BE2C (cell line): ENCODE measurements around the gene KCNC3.

Source experiments
- DNase-seq: peaks from one replicate; pipeline ENCODE4 v3.0.0-alpha.2; 2020
- H3K27me3 ChIP-seq: fragments of 250-450 bp; sonication (Bioruptor Pico); 2 replicates; pipeline ENCODE4 v1.5.1; 2020; ENCODE audit warnings: mild to moderate bottlenecking
- H3K36me3 ChIP-seq: fragments of 250-450 bp; sonication (Bioruptor Pico); 2 replicates; pipeline ENCODE4 v1.5.1; 2020; ENCODE audit warnings: mild to moderate bottlenecking
- H3K4me1 ChIP-seq: fragments of 250-450 bp; sonication (Bioruptor Pico); 2 replicates; pipeline ENCODE4 v1.5.1; 2020
- H3K4me3 ChIP-seq: 2 replicates; pipeline ENCODE4 v1.5.1; 2011; ENCODE audit warnings: low read depth, low read length
- H3K9me3 ChIP-seq: fragments of 250-450 bp; sonication (Bioruptor Pico); 2 replicates; pipeline ENCODE4 v1.5.1; 2020
- CTCF ChIP-seq: IDR thresholded peaks from 2 replicates; pipeline ENCODE4 v1.5.1; 2012; ENCODE audit warnings: mild to moderate bottlenecking, low read depth, low read length

Gene KCNC3

DNA sequence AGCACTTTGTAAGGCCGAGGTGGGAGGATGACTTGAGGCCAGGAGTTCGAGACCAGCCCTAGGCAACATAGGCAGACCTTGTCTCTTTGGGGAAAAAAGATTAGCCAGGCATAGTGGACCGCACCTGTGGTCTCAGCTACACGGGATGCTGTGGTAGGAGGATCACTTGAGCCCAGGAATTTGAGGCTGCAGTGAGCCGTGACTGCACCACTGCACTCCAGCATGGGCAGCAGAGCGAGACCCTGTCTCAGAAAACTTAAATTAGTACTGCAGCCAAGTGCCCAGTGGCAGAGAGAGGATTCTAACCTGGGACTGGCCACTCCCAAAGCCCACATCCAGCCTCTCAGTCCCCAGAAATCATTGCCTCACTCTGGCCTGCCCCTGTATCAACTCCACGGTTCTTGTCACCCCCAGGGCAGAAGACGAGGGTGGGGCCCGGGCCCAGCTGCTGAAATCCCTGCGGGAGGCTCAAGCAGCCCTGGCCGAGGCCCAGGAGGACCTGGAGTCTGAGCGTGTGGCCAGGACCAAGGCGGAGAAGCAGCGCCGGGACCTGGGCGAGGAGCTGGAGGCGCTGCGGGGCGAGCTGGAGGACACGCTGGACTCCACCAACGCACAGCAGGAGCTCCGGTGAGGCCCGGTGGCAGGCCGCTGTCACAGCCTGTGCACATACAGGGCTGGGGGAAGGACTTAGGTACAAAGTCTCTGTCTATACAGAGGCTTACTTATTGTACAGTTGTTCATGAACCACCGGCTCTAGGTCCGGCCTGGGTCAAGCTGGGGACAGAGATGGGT, 53.4 kb downstream of the KCNC3 start:
- H3K4me3 ChIP-seq, result no peak overlapping the region
- no peak for DNase-seq
- TF ChIP-seq CTCF, result no peak
- no peaks in the 10 kb centered on the region for H3K36me3 ChIP-seq
- no peaks in the 10 kb centered on the region for H3K4me1 ChIP-seq
- no peaks in the 10 kb centered on the region for H3K9me3 ChIP-seq
- H3K27me3 ChIP-seq, result no peaks in the 10 kb centered on the region; the same call in 1 of the 2 replicates

DNA sequence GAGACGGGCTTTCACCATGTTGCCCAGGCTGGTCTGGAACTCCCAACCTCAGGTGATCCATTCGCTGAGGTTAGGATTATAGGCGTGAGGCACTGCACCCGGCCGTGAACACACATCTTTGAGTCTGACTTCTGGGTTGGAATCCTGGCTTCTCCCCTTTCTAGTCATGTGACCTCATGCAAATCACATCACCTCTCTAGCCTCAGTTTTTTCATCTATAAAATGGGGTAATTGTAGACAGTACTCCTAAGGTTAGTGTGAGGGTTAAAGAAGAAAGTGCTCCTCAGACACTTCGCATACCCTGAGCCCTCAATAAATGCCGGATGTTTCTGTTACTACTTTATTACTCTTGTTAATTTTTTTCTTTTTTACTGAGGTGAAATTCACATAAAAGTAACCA, 55.4 kb downstream of the KCNC3 start:
- TF ChIP-seq CTCF, result no peak
- no peaks in the 10 kb centered on the region; the same call in 1 of the 2 replicates for H3K27me3 ChIP-seq
- no peaks in the 10 kb centered on the region for H3K4me1 ChIP-seq
- H3K4me3 ChIP-seq, result no peak overlapping the region
- H3K9me3 ChIP-seq, result no peaks in the 10 kb centered on the region
- DNase-seq, result no peak
- no peaks in the 10 kb centered on the region for H3K36me3 ChIP-seq

GRCh38 chr19:50272263-50272897, 56.8 kb downstream of the KCNC3 start:
- no peaks in the 10 kb centered on the region; the same call in 1 of the 2 replicates for H3K27me3 ChIP-seq
- H3K36me3 ChIP-seq, result no peaks in the 10 kb centered on the region
- DNase-seq, result no peak
- no peak for TF ChIP-seq CTCF
- H3K4me1 ChIP-seq, result no peaks in the 10 kb centered on the region
- H3K4me3 ChIP-seq, result no peak overlapping the region
- no peaks in the 10 kb centered on the region for H3K9me3 ChIP-seq

GRCh38 chr19:50269653-50270052, 59.5 kb downstream of the KCNC3 start:
- Histone ChIP-seq H3K36me3 (no peaks in the 10 kb centered on the region), H3K4me3 (no peak overlapping the region), H3K9me3 (no peaks in the 10 kb centered on the region), H3K27me3 (no peaks in the 10 kb centered on the region), H3K4me1 (no peaks in the 10 kb centered on the region)
- no peak for DNase-seq
- TF ChIP-seq CTCF, result no peak

- H3K4me3 ChIP-seq, result no peak overlapping the region
- H3K4me1 ChIP-seq, result no peaks in the 10 kb centered on the region
- TF ChIP-seq CTCF, result no peak
- H3K27me3 ChIP-seq, result no peaks in the 10 kb centered on the region
- H3K36me3 ChIP-seq, result no peaks in the 10 kb centered on the region
- no peak for DNase-seq
- H3K9me3 ChIP-seq, result no peaks in the 10 kb centered on the region
Observed at GRCh38 chr19:50268501-50268900, 60.7 kb downstream of the KCNC3 start.

DNA sequence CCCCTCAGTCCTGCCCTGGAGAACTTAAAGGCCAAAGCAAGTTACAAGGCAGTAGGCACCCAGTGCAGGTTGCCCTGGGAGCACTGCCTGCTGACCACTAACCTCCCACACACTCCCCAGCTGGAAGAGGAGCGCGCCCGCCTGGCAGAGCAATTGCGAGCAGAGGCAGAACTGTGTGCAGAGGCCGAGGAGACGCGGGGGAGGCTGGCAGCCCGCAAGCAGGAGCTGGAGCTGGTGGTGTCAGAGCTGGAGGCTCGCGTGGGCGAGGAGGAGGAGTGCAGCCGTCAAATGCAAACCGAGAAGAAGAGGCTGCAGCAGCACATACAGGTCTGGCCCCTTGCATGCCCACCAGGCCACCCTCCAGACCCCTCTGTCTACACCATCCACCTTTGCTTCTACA, 61.1 kb downstream of the KCNC3 start:
- no peaks in the 10 kb centered on the region for H3K36me3 ChIP-seq
- TF ChIP-seq CTCF, result no peak
- no peaks in the 10 kb centered on the region for H3K27me3 ChIP-seq
- H3K9me3 ChIP-seq, result no peaks in the 10 kb centered on the region
- no peaks in the 10 kb centered on the region for H3K4me1 ChIP-seq
- DNase-seq, result no peak
- H3K4me3 ChIP-seq, result no peak overlapping the region
